Epidermal melanocyte (primary cell): ENCODE measurements around the gene COL27A1.

Experiments
- DNase-seq: peaks from one replicate; pipeline ENCODE4 v3.0.0; 2011; ENCODE audit warnings: low spot score; ENCODE audit not compliant: insufficient read length

COL27A1 gene

DNA sequence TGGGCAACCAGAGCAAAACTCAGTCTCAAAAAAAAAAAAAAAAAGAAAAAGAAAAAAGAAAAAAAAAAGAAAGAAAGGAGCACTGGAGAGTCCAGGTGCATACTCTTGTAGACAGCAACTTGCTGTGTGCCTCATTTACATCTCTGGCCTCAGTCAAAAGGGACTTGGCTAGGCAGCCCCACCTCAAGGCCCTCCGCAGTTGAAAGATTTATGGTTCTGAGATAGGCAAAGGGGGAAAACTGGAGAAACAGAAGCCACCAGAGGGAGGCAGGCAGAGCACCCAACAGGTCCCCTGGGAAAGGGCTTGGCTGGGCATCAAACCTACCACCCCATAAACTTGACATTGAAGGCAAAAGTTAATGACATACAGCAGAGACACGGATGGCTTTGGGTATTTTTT is 180.4 kb downstream of the COL27A1 start:
- DNase-seq, result no peak

DNA sequence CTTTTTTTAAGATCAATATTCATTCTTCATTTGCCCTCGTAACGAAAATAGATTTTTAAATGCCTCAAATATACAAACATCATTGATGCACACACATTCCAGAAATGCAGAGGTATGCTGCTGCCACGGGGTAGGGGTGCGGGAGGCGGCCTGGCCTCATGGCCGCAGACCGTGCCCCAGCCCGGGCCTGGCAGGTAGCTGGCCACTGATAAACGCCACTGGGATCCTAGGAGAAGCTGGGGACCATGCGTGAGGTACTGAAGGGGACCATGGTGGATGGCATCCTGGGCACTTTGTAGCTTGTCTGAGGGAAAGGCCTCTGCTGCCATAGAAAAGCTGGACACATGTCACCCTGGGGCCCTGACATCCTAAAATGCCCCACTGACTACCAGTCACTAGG is 180.8 kb downstream of the COL27A1 start:
- DNase-seq, result no peak

DNA sequence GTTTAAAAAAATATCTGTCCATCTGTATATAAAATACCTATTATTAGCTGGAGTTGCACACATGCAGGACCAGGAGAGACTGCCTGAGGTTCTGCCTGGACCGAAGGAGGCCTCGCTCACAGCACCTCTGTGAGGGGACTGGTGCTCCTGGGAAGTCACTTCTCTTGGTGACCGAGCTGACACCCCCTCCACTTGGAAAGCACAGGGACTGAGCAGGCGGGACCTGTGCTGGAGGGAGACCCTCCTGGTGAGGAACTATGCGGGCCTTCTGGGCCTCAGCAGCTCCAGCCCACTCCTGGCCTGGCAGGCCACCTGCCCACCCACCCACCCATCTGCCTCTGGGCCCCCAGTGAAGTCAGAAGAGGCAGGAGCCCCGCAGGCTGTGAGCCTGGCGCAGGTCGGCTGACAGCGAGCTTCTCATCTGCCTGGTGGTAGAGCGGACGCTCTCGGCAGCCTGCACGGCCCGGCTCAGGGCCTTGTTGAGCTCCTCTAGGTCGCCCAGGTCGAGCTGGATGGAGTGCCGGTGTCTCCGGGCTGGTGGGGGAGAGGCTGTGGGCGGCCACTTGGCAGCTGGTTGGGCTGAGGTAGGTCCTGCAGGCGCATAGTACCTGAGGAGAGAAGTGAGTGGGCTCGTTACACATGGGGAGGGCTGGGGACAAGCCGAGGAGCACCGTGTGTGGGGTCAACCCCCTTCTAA is 181.5 kb downstream of the COL27A1 start:
- DNase-seq, result no peak

DNA sequence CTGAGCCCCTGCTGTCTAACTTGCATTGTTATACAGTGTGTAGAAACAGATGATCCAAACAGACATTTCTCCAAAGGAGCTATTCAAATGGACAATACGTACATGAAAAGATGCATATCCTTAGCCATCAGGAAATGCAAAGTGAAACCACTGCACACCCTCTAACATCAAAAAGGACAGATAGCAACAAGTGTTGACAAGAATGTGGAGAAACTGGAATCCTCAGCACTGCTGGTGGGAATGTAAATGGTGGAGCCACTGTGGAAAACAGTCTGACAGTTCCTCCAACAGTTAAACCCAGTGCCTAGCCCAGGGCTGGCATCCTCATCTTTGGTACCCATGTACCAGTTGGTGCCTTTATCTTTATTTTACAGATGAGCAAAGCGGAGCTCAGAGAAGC is 182.8 kb downstream of the COL27A1 start:
- no peak for DNase-seq

DNA sequence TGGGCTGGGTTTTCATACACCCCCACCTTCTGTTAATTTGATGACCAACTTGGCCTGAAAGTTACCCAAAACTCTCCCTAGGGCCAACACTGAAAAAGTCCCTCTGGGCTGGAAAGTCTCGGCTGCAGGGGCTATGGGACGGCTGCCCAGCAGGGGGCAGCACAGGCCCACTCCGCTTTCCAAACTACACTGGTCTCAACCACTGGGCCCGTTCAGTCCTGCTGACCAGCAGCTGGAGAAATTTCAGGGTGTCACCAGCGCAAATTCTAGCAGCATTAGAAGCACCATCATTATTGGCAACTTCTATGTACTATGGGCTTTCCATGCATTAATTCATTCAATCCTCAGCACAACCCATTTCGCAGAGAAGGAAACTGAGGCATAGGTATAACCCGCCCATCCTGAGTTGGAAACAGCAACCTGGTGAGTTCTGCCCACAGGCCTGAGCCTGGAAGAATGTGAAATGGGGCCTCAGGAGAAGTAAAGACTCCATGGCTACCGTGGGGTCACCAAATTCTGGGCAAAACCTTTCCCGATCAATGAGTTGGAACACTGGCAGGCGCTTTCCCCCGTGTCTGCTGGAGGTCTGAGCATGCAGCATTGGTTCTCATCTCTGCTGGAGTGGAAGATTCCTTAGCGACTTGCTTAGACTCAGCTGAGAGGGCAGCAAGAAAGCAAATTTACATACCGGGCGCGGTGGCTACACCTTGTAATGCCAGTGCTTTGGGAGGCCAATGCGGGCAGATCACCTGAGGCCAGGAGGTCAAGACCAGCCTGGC is 184.0 kb downstream of the COL27A1 start:
- DNase-seq, result peak; percentile 80

DNA sequence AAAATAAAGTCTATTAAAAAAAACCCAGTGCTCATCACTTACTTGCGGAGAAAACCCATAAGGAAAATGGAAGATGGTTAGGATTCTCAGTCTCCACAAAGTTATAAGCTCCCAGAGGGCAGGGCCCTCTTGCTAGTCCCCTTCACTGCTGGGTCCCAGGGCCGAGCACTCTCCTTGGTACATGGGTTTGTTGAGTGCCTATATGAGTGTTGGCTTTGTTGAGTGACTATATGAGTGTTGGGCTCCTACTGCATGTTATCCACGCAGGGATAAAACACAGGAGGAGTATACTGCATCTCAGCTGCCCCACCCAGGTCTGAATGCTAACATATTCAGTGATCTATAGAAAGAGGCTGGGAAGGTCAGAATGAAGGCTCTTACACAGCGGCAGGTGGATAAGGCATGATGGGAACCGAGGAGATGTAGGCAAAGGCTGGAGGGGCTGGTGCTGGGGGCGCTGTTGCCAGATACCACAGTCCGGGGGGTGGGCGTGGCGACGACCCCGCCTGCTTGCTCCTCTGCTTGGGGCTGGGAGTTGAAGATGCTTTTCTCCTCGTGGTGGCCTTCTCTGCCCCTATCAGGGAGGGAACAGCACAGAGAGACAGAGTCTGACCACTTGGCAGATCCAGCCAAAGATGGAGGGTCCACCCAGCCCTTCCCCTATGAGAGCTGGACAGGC is 186.0 kb downstream of the COL27A1 start:
- peak; percentile 5 for DNase-seq

DNA sequence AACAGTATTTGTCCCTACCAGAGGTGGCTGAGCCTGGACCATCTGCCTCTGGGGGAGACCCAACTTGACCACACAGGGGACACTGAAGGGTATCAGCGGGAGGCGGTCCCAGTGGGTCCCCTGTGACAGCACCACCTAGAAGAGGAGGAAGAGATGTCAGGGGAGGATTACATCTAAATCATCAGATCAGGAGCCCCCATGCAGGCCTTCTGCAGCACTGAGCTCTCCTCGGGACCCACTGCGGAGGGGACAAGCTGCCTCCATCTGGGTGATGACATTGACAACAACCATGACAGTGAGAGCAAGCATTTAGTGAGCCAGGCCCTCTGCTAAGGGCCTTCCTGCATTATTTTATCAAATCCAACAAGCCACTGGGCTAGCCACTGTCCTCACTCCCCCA is 186.7 kb downstream of the COL27A1 start:
- no peak for DNase-seq

DNA sequence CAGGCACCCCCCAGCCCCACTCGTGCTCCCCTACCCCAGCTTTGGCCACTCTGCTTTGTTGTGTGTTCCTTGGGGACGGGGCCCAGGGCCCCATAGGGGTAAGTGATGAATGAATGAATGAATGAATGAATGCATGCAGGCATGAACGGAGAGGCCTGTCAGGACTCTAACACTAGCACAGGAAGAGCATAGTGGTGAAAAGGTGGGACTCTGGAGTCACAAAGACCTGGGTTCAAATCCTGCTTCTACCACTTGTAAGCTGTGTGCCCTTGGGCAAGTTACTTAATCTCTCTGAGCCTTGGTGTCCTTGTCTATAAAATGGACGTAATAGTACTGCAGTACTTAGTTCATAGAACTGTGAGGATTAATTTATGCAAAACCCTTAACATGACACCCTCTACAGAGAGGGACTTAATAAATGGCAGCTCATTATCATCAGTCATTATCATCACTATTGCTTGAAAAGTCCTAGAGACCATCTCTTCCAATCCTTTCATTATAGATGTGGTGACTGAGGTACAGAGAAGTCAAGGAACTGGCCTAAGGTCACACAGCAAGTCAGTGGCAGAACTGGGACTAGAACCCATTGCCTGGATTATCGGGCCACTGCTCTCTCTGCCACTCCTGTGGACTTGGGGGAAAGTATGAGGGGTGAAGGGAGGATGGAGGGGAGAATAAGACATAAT is 187.6 kb downstream of the COL27A1 start:
- peak; percentile 8 for DNase-seq

DNA sequence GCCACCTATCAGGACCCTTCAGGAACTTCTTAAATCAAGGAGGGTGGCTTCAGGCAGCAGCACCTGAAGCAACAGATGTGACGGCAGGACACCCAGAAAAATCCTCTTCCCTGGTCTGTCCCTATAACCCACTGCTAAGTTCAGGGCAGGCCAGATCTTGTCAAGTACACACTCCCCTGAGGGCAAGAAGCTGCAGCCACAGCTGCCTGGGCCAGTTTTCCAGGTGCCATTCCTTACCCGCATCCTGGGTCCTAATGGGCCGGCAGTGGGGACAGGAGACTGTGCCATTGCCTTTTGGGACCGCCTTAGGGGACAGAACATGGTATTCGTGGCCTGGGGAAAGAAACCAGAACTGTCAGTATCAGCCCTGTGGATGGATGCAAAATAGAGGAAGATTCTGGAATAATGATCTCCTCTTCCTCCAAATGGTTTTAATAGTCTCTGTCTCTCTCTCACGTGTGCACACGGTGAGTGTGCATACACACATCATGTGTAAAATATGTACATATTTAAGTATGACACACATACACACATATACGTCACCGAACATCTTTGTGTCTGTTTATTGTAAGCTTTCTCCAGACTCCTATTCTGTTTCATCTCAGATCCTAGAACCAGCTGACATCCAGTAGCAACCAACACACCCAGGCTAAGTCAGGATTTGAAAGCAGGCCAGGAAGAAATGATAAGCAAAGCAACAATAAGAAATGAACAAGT is 188.3 kb downstream of the COL27A1 start:
- peak; percentile 8 for DNase-seq

DNA sequence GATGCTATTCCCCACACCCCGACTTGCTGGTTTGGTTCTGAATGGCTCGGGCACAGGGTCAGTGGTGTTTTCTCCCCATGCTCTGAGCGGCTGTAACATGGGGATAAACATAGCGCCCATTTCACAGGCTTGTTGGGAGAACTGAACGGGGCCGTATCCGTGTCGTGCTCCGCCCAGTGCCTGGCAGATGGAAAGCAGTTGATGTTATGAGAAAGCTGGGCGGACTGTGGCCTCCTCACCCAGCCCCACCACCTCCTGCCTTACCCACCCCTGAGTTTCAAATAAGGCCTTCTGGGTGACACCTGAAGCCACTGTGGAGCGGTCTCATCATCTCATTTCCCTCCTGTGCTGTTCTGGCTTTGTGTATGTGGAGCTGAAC is 188.8 kb downstream of the COL27A1 start:
- no peak for DNase-seq

DNA sequence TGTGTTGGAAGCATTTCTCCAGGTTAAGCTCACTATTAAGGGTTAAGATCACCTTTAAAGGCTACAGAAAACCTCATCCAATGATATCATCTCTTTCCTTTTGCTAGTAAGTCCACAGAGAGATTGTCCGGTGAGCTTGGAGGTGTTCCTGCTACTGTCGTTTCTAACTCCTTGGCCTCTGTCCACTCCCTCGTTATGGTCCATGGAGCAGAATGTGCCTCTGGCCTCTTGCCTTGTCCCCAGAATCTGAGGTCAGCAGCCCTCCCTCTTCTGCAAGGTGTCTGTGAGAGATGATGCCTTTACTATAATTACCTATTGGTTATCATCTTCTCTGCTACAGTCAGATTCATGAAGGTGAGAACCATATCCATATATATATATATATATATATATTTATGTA is 189.4 kb downstream of the COL27A1 start:
- no peak for DNase-seq

DNA sequence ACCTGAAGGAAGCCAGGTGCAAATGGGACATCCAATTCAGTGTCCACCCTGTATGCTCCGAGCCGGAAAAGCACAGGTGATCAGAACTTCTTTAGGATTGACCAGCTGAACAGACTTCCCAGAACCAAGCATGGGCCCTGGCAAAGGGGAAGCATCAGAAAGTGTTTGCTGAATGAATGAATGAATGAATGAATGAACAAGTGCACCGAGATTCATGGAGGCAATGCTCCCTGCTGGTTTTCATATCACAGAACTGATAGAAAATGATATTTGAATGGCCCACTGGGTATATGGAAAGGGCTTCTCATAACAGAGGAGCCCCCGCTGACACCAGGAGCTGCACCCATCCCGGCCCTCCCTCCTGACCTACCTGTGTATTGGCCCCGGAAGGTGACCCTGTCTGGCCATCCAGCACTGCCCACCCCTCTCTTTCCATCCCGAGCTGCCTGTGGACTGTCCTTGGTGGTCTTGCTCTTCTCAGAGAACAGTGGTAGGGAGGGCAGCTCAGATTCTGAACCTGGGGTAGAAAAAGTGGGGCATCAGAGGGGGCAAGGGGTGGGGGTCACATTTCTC is 190.2 kb downstream of the COL27A1 start:
- DNase-seq, result peak; percentile 13

DNA sequence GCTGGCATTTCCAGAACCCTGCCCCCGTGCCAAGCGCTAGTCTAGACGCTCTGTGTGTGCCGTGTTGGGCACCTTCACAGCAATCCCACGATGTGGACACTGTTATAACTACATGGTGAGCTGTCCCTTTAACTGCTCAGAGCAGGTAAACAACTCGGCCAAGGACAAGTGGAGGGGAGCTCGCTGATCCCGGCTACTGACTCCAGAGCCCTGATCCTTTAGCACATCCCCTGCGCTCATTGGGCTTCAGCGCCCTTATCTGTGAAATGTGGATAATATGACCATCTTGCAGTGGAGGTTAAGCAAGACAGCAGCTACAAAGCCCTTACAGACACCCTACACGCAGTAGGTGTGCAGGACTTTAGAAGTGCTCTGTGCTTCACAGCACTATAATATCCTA is 190.8 kb downstream of the COL27A1 start:
- DNase-seq, result no peak

DNA sequence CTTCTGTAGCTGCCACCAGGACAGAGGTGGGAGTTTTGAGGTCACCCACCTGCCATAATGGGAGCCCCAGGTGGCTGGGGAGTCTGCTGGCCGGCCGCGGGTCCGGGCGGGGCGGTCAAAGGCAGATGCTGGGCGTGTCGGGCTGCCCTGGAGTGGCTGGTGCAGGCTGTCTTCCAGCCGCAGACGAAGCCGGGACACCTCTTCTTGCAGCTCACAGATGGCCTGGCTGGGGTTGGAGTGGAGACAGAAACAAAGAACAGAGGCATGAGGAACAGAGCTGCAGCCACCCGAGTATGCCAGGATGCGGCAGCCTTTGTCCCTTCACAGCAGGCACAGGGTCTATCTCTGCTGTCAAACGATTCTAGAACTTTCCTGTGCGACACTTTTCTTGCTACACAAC is 192.3 kb downstream of the COL27A1 start:
- no peak for DNase-seq

DNA sequence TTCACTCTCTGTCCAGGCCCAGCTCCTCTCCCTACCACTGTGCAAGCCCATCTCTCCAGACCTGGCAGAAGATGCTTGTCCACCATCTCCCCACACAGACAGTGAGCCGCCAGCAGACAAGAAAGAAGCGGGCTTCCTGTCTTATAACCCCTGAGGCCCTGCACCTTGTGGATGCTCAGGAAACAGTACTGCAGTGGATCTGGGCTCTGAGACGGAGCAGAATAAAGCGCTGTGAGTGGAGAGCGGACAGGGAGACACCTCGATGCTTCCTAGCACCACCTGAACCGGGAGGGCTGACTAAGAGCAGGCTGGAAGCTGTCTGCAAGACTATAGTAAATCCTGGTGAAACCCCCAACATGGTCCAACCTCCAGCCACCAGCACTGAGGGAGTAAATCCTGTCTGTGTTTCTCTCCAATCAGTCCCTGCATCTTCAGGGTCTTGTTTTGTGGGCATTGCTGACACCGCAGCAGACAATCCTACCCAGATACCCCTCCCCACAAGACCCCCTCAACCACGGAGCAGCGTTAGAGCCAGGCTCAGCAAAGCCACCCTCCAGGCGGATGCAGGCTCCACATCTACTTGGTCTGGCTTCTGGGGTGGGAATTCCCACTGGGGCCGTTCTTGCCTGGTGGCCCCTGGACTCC is 193.0 kb downstream of the COL27A1 start:
- DNase-seq, result peak; percentile 12

DNA sequence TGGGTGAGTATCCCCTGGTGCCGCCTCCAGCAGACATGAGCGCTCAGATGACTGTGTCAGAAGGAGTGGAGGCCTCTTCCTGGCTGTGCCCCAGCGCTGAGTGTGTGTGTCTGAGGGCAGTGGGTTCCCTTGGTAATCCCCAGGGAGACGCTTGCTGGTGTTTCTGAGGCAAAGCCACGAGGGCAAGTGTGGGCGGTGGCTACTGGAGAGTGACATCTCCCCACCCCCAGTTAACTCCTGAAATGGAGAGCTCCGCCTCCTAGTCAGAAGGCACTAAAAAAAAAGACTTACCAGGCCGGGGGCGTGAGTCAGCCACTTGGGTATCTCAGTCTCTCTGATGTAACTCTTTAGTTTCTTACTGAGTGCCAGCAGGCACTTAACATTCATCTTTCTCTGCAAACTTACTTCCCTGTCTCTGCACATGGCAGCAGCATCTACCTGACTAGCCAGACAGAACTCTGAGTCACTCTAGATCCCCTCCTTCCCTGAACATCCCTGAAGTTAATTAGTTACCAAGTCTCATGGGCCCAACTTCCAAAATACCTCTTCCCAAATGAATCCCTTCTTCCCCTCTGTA is 193.7 kb downstream of the COL27A1 start:
- DNase-seq, result peak; percentile 82

DNA sequence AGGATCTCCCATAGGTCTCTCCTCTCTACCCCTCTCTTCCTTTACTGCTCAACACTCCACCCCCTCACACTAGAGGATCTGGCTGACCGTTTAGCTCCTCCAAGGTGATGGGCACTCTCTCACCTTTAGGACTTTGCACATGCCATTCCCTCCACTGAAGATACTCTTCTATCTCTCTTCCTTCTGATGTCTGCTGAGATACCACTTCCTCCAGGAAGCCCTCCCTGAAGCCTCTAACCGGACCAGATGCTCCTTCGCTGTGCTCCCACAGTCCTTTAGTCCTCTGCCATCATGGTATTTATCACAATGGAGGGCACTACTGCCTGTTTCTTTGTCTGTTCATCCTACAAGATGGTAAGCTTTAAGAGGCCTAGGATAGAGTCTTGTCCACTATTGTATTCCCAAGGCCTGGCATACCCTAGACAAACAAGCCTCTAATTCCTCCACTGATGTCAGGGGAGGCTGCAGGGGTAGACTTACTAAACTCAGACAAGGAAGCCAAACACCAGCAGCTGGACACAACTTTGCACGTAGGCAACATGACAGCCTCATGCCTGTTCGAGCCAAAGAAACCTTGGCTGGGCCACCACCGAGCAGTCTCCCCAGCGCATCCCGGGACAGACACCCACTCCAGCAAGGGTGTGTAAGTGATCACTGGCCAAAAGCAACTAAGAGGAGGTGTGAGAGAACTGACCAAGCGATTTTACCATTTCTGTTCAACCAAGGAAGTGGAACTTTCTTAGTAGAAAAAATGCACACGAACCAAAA is 194.6 kb downstream of the COL27A1 start:
- DNase-seq, result no peak

DNA sequence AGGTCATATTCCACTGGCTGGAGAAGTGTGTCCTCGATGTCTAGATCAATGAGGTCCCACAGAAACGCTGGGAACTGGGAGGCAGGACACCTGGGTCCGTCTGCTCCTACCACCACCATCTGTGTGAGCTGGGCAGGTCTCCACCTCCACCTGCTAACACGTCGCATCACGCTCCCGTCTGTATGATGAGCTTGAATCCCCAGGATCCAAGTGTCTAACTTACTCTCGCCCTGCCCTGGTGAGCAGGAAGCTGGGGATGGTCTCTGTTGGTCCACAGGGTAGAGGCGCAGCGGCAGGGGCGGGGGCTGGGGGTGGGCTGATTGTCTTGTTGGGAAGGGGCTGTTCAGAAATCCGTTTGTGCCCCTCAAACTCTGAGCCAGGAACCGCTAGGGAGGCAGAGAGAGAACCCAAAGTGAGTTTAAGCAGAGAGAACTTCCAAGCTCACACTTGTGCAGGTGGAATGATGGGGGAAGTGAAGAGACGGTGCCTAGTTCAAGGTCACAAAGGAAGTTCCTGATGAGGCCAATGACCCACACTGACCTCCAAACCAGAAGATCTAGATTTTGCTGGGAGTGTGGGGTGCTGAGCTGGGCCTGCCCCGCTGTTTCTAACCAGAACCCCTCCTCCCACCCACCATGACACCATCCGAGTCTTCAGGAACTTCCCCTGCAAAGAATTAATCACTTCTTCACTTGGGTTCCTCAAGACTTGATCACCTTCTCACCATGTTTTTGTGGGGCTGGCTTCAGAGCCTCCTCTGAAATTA is 195.5 kb downstream of the COL27A1 start:
- DNase-seq, result no peak

DNA sequence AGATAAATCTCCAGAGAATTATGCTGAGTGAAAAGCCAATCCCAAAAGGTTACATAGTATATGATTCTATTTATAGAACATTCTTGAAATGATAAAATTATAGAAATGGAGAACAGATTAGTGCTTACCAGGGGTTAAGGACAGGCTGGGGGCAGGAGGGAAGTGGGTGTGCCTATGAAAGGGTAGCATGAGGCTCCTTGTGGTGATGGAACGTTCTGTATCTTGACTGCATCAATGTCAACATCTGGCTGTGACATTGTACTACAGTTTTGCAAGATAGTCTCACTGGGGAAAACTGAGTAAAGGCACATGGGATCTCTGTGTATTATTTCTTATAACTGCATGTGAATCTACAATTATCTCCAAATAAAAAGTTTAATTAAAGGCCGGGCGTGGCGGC is 196.6 kb downstream of the COL27A1 start:
- no peak for DNase-seq
